Ishikawa (cell line): Measurements from ENCODE around the gene ZKSCAN5.
A peak's percentile ranks its signal among the peaks of the same experiment; 100 is the strongest.

ENCODE experiments used
- CEBPB ChIP-seq: IDR thresholded peaks from 2 replicates; pipeline ENCODE4 v1.6.1; 2012
- CREB1 ChIP-seq: IDR thresholded peaks from 2 replicates; pipeline ENCODE4 v1.6.1; 2012; ENCODE audit warnings: low read depth
- EGR1 ChIP-seq: IDR thresholded peaks from 2 replicates; pipeline ENCODE4 v1.6.1; 2012
- EP300 ChIP-seq: IDR thresholded peaks from 2 replicates; pipeline ENCODE4 v1.6.1; 2012; ENCODE audit warnings: borderline replicate concordance
- FOXM1 ChIP-seq: IDR thresholded peaks from 2 replicates; pipeline ENCODE4 v1.6.1; 2012; ENCODE audit warnings: low read depth, borderline replicate concordance
- MAX ChIP-seq: IDR thresholded peaks from 2 replicates; pipeline ENCODE4 v1.6.1; 2012
- NFIC ChIP-seq: IDR thresholded peaks from 2 replicates; pipeline ENCODE4 v1.6.1; 2012
- RAD21 ChIP-seq: IDR thresholded peaks from 2 replicates; pipeline ENCODE4 v1.6.1; 2012; ENCODE audit warnings: low read depth
- REST ChIP-seq: IDR thresholded peaks from 2 replicates; pipeline ENCODE4 v1.6.1; 2012; ENCODE audit warnings: low read depth, mild to moderate bottlenecking
- TAF1 ChIP-seq: IDR thresholded peaks from 2 replicates; pipeline ENCODE4 v1.6.1; 2012; ENCODE audit warnings: low read depth, mild to moderate bottlenecking
- TCF12 ChIP-seq: IDR thresholded peaks from 2 replicates; pipeline ENCODE4 v1.6.1; 2012; ENCODE audit warnings: low read depth
- TEAD4 ChIP-seq: IDR thresholded peaks from 2 replicates; pipeline ENCODE4 v1.6.1; 2012
- USF1 ChIP-seq: IDR thresholded peaks from 2 replicates; pipeline ENCODE4 v1.6.1; 2012
- YY1 ChIP-seq: IDR thresholded peaks from 2 replicates; pipeline ENCODE4 v1.6.1; 2012; ENCODE audit warnings: low read depth
- ZBTB7A ChIP-seq: IDR thresholded peaks from 2 replicates; pipeline ENCODE4 v1.6.1; 2012; ENCODE audit warnings: low read depth

The ZKSCAN5 gene

GRCh38 chr7:99562114-99562784 lies 57.8 kb downstream of the ZKSCAN5 start:
- TF ChIP-seq TEAD4 (no peak), CREB1 (no peak), REST (no peak), TCF12 (no peak), CEBPB (no peak), YY1 (no peak), RAD21 (no peak), EGR1 (no peak), EP300 (no peak), NFIC (no peak), USF1 (no peak), MAX (no peak), FOXM1 (no peak)

GRCh38 chr7:99562832-99563231 lies 58.4 kb downstream of the ZKSCAN5 start:
- TF ChIP-seq TEAD4 (peak; percentile 82), CREB1 (no peak), MAX (peak; percentile 26; the same call in 1 of the 2 replicates), EP300 (peak; percentile 64; the same call in 1 of the 2 replicates)

- TF ChIP-seq CREB1 (no peak), REST (no peak), RAD21 (no peak), FOXM1 (no peak), ZBTB7A (no peak), CEBPB (no peak), EP300 (no peak), NFIC (no peak), TEAD4 (no peak), MAX (no peak), TCF12 (no peak), EGR1 (no peak), USF1 (no peak)
These were observed 59.2 kb downstream of the ZKSCAN5 start for GRCh38 chr7:99563650-99564049.

GRCh38 chr7:99571768-99572167 lies 67.3 kb downstream of the ZKSCAN5 start:
- TF ChIP-seq REST (no peak), FOXM1 (no peak), NFIC (no peak), USF1 (no peak), YY1 (no peak), RAD21 (no peak), ZBTB7A (no peak), CEBPB (no peak), TCF12 (no peak), EGR1 (no peak), MAX (no peak), TAF1 (no peak), CREB1 (no peak)
